Tibial artery (tissue), 4 donors: ENCODE results near the gene GRIA2.

ENCODE experiments used
- DNase-seq, 2 donors: peaks; one replicate each; pipeline ENCODE4 v3.0.0-alpha.2; 2019
- H3K27ac ChIP-seq, 2 donors: fragments of 200-600 bp; sonication (generic) in 1 of 2; 1 replicate in 1 of 2; 2 replicates in 1 of 2; pipeline ENCODE4 v1.5.1; 2018 to 2019; ENCODE audit warnings: mild to moderate bottlenecking in 1 of 2
- H3K27me3 ChIP-seq, 2 donors: fragments of 200-600 bp; sonication (generic) in 1 of 2; one replicate each; pipeline versions ENCODE4 v1.5.1 to v1.6.0; 2016 to 2019
- H3K36me3 ChIP-seq, 3 donors: fragments of 200-600 bp; sonication (generic) in 2 of 3; one replicate each; pipeline ENCODE4 v1.5.1; 2016 to 2019; ENCODE audit warnings: mild to moderate bottlenecking in 2 of 3
- H3K4me1 ChIP-seq, 4 donors: fragments of 200-600 bp; sonication (generic) in 2 of 4; 1 replicate in 3 of 4; 2 replicates in 1 of 4; pipeline ENCODE4 v1.5.1; 2016 to 2019
- H3K4me3 ChIP-seq, 2 donors: fragments of 200-600 bp; sonication (generic) in 1 of 2; 1 replicate in 1 of 2; 2 replicates in 1 of 2; pipeline ENCODE4 v1.5.1; 2018 to 2019; ENCODE audit warnings: mild to moderate bottlenecking in 2 of 2
- H3K9me3 ChIP-seq, 3 donors: fragments of 200-600 bp; sonication (generic) in 1 of 3; one replicate each; pipeline ENCODE4 v1.5.1; 2016 to 2019
- intact Hi-C: fragments of 100-400 bp; cut with DNase I; formaldehyde crosslinking; loops from one replicate; pipeline ENCODE4 v1.15.0; 2023; ENCODE audit warnings: low total_unique reads
- TF ChIP-seq, protein P1 (sequence below), 2 experiments: fragments of 200-600 bp in 1 of 2; fragments of 450-650 bp in 1 of 2; IDR thresholded peaks; one replicate each; pipeline ENCODE4 v1.5.1; 2017 to 2019; ENCODE audit warnings: antibody characterized with exemption in 2 of 2, mild to moderate bottlenecking in 1 of 2, moderate library complexity in 1 of 2

GRIA2 gene

DNA sequence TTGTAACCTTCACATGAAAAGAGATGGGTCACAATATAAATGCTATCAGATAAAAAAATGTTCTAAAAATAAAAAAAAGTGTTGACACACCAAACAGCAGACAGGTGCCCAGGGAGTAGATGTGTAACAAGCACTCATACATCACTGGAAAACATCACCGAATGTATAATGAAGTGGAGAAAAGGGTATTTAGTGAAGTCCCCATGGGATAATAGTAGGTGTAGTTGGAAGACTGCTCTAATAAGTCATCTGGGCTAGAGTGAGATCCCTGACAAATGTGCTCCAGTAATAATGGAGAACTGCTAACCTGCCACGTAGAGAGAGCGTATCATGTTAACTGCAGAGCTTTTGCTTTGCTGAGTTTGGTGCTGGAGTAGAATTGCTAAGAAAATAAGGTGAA is 152.0 kb downstream of the GRIA2 start:
- no peaks in the 10 kb centered on the region for H3K9me3 ChIP-seq
- H3K4me1 ChIP-seq: no peaks in the 10 kb centered on the region
- no peak overlapping the region for H3K4me3 ChIP-seq
- no peaks in the 10 kb centered on the region for H3K27me3 ChIP-seq
- TF ChIP-seq, protein P1, sequence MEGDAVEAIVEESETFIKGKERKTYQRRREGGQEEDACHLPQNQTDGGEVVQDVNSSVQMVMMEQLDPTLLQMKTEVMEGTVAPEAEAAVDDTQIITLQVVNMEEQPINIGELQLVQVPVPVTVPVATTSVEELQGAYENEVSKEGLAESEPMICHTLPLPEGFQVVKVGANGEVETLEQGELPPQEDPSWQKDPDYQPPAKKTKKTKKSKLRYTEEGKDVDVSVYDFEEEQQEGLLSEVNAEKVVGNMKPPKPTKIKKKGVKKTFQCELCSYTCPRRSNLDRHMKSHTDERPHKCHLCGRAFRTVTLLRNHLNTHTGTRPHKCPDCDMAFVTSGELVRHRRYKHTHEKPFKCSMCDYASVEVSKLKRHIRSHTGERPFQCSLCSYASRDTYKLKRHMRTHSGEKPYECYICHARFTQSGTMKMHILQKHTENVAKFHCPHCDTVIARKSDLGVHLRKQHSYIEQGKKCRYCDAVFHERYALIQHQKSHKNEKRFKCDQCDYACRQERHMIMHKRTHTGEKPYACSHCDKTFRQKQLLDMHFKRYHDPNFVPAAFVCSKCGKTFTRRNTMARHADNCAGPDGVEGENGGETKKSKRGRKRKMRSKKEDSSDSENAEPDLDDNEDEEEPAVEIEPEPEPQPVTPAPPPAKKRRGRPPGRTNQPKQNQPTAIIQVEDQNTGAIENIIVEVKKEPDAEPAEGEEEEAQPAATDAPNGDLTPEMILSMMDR (IDR thresholded peaks at IDR 0.05): no peak
- H3K27ac ChIP-seq: no peak overlapping the region
- no peak for DNase-seq
- no peaks in the 10 kb centered on the region for H3K36me3 ChIP-seq
- intact Hi-C loops: no loop called here

DNA sequence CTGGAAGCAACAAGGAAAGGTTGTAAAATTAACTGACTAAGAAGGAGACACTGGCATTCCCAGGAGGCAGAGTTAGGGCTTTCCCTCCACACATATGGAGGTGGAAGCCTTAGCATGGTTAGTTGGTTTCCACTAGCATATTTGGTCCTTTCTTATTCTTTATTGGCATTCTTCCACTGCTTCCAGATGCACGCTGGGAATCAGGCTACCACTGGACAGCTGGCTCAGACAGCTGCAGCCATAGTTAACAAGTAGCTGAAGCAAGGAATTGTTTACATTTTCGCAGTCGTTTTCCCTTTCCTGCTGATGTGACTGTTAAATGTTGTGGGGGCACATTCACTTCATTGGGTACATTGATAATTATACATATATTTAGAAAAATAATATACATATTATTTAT is 169.2 kb downstream of the GRIA2 start:
- H3K4me1 ChIP-seq: no peaks in the 10 kb centered on the region
- TF ChIP-seq, protein P1 (IDR thresholded peaks at IDR 0.05): no peak
- DNase-seq: no peak
- no peak overlapping the region for H3K27ac ChIP-seq
- no peak overlapping the region for H3K4me3 ChIP-seq
- intact Hi-C loops: no loop called here
- no peaks in the 10 kb centered on the region for H3K9me3 ChIP-seq
- H3K27me3 ChIP-seq: no peaks in the 10 kb centered on the region
- H3K36me3 ChIP-seq: no peaks in the 10 kb centered on the region

DNA sequence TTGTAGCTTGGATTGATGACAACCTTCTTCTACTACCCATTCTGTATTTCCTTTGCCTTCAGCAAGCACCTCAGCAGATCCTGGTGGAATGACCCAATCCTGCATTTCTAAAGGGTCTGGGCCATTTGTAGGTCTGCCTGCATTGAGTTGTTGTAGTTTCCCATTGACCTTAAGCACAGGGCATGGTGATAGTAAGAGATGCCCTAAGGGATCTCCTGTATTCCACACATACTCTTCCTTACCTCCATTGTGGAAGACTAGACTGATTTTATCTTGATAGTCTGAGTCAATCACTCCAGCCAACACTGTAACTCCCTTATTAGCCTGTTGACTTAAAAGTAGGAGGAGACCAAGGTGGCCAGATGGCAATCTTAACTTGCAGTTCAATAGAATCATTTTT is 184.5 kb downstream of the GRIA2 start:
- intact Hi-C loops: no loop called here
- TF ChIP-seq, protein P1 (IDR thresholded peaks at IDR 0.05): no peak

More for the DNA sequence above, 184.5 kb downstream of the GRIA2 start:
- peaks cover 0 to 3% (median 0%) of the 10 kb centered on the region in 4 donors for H3K4me1 ChIP-seq
- H3K4me3 ChIP-seq: no peak overlapping the region
- DNase-seq: no peak
- H3K27me3 ChIP-seq: no peaks in the 10 kb centered on the region
- no peaks in the 10 kb centered on the region for H3K9me3 ChIP-seq
- H3K27ac ChIP-seq: no peak overlapping the region
- no peaks in the 10 kb centered on the region for H3K36me3 ChIP-seq
